Mucosa of rectum (tissue), 2 donors: ENCODE data around the gene ALDH1A1.

ENCODE experiments used
- H3K27ac ChIP-seq, 2 donors: one replicate each; pipeline ENCODE4 v1.7.0; 2013; ENCODE audit warnings: inconsistent platforms in 2 of 2, low read depth in 2 of 2, low read length in 2 of 2
- H3K27me3 ChIP-seq, 2 donors: one replicate each; pipeline ENCODE4 v1.7.0; 2013; ENCODE audit warnings: low read length in 2 of 2; ENCODE audit not compliant: control insufficient read depth in 2 of 2, insufficient read depth in 2 of 2
- H3K36me3 ChIP-seq, 2 donors: one replicate each; pipeline ENCODE4 v1.7.0; 2013; ENCODE audit warnings: low read length in 2 of 2; ENCODE audit not compliant: control insufficient read depth in 2 of 2, insufficient read depth in 2 of 2
- H3K4me1 ChIP-seq, 2 donors: one replicate each; pipeline ENCODE4 v1.7.0; 2013; ENCODE audit warnings: low read length in 2 of 2, mild to moderate bottlenecking in 1 of 2; ENCODE audit not compliant: control insufficient read depth in 2 of 2, insufficient read depth in 2 of 2
- H3K4me3 ChIP-seq, 2 donors: one replicate each; pipeline ENCODE4 v1.7.0; 2013; ENCODE audit warnings: low read length in 2 of 2
- H3K9ac ChIP-seq, 2 donors: one replicate each; pipeline ENCODE4 v1.7.0; 2013; ENCODE audit warnings: low read length in 2 of 2, low read depth in 1 of 2, mild to moderate bottlenecking in 1 of 2
- H3K9me3 ChIP-seq, 2 donors: one replicate each; pipeline ENCODE4 v1.7.0; 2013; ENCODE audit warnings: low read length in 2 of 2; ENCODE audit not compliant: control insufficient read depth in 2 of 2
- donor health status: healthy.
- donor health status: Normal muscosa, but diverticular disease.

Gene ALDH1A1

DNA sequence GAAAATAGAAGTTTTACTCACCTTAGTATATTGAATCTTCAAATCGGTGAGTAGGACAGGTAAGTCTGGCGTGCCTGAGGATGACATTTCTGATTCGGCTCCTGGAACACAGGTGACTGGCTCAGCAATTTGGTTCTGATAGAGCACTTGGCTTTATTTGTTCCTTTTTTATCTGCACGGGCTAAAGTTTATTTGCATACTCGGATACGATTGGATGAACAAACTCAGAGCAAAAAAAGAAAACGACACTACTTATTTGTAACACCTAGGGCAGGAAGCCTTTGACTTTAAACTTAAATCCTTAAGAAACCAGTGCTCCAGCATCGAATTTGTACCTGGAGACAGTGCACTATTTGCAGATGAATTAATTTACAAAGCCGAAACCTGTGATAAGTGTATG lies at the start of gene ALDH1A1:
Gene ALDH1A1 (minus strand): TSS at position 140 of the 400 bp plus-strand sequence. CDS start 53 bp downstream, at position 87.
- Histone ChIP-seq H3K9ac (peak within 1 kb of the TSS; percentile 34 to 48), H3K9me3 (no peaks in the 10 kb centered on the region), H3K27ac (peak within 1 kb of the TSS; percentile 61 to 73), H3K27me3 (no peaks in the 10 kb centered on the region), H3K4me1 (peaks cover 8 to 34% of the 10 kb centered on the region in 2 donors), H3K36me3 (no peaks in the 10 kb centered on the region), H3K4me3 (peak within 1 kb of the TSS; percentile 72 to 79)

GRCh38 chr9:73001860-73002259 lies 49.0 kb upstream of the ALDH1A1 start:
- Histone ChIP-seq H3K9ac (no peak overlapping the region), H3K4me1 (peaks cover 0 to 3% of the 10 kb centered on the region in 2 donors), H3K4me3 (no peak overlapping the region), H3K27me3 (no peaks in the 10 kb centered on the region), H3K27ac (no peak overlapping the region), H3K36me3 (no peaks in the 10 kb centered on the region), H3K9me3 (no peaks in the 10 kb centered on the region)

DNA sequence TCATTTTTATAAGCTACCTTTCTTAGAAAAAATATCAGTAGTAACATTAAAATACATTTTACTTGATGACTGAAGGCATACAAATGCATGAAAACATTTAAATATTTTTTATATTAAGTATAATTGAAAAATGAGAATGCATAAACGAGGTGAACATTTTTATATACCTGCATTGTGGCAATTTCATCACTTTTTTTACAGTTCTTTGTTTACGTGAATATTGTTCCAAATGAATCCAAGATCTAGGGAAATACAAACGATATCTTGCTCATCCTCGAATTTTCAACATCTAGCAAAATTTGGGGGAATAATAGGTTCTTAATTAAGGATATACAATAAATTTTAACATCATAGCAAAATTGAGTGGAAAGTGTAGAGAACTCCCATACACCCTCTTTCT lies 45.5 kb upstream of the ALDH1A1 start:
- no peaks in the 10 kb centered on the region for H3K27me3 ChIP-seq
- H3K4me1 ChIP-seq, result peaks cover 0 to 3% of the 10 kb centered on the region in 2 donors
- no peak overlapping the region for H3K4me3 ChIP-seq
- H3K27ac ChIP-seq, result no peak overlapping the region
- H3K9me3 ChIP-seq, result no peaks in the 10 kb centered on the region
- no peak overlapping the region for H3K9ac ChIP-seq
- no peaks in the 10 kb centered on the region for H3K36me3 ChIP-seq

GRCh38 chr9:72997387-72997995 lies 44.6 kb upstream of the ALDH1A1 start:
- Histone ChIP-seq H3K4me3 (no peak overlapping the region), H3K4me1 (peaks cover 0 to 3% of the 10 kb centered on the region in 2 donors), H3K36me3 (no peaks in the 10 kb centered on the region), H3K9ac (no peak overlapping the region), H3K9me3 (no peaks in the 10 kb centered on the region), H3K27ac (no peak overlapping the region), H3K27me3 (no peaks in the 10 kb centered on the region)

DNA sequence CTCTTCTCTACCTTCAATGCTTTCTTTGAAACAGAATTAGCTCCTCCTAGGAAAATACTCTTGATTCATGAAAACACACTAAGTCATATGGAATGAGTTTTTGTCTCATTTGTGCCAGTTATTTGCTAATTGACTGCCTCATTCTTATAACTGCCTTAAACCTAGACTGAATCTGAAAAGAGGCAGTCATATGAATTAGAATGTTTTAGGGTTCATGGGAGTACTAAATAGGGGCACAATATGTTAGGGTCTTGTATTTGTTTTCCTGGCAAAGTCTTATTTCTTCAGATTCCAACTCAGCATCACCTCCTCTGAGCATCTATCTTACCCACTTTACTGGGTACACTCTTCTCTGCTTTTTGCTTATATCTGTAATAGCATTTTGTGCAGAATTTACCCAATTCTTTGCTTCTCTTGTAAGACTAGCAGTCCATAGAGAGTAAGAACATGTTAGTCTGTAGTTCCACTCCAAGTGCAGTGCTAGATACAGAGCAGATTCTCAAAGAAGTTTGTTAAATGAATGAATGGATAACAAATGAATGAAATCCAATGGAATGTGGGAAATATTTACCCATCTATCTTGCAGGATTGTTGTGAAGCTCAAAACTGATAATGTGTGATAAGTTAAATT lies 43.9 kb upstream of the ALDH1A1 start:
- H3K27ac ChIP-seq, result no peak overlapping the region
- no peak overlapping the region for H3K9ac ChIP-seq

DNA sequence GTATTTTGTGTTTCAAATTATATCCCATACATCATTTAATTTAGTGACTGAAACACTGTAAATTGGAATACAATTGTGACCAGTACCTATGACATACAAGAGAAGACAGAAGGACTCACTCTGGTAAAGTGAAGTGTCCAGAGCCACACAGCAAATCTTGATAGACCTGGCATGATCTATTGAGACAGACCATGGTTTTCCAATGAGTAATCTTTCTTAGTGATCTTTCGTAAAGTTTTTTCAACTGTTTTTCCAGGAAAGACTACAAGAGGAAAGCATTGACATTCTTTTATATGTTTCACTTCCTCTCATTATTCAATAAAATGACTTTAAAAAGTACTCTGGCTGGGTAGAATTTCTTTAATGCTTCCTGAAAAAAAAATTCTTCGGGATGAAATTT lies 43.3 kb upstream of the ALDH1A1 start:
- H3K27ac ChIP-seq, result no peak overlapping the region
- H3K4me1 ChIP-seq, result peaks cover 0 to 3% of the 10 kb centered on the region in 2 donors
- no peaks in the 10 kb centered on the region for H3K27me3 ChIP-seq
- no peaks in the 10 kb centered on the region for H3K9me3 ChIP-seq
- no peak overlapping the region for H3K9ac ChIP-seq
- no peak overlapping the region for H3K4me3 ChIP-seq
- H3K36me3 ChIP-seq, result no peaks in the 10 kb centered on the region

More for the DNA sequence above, 43.9 kb upstream of the ALDH1A1 start:
- Histone ChIP-seq H3K36me3 (no peaks in the 10 kb centered on the region), H3K27me3 (no peaks in the 10 kb centered on the region), H3K4me1 (peaks cover 0 to 3% of the 10 kb centered on the region in 2 donors), H3K9me3 (no peaks in the 10 kb centered on the region), H3K4me3 (no peak overlapping the region)

DNA sequence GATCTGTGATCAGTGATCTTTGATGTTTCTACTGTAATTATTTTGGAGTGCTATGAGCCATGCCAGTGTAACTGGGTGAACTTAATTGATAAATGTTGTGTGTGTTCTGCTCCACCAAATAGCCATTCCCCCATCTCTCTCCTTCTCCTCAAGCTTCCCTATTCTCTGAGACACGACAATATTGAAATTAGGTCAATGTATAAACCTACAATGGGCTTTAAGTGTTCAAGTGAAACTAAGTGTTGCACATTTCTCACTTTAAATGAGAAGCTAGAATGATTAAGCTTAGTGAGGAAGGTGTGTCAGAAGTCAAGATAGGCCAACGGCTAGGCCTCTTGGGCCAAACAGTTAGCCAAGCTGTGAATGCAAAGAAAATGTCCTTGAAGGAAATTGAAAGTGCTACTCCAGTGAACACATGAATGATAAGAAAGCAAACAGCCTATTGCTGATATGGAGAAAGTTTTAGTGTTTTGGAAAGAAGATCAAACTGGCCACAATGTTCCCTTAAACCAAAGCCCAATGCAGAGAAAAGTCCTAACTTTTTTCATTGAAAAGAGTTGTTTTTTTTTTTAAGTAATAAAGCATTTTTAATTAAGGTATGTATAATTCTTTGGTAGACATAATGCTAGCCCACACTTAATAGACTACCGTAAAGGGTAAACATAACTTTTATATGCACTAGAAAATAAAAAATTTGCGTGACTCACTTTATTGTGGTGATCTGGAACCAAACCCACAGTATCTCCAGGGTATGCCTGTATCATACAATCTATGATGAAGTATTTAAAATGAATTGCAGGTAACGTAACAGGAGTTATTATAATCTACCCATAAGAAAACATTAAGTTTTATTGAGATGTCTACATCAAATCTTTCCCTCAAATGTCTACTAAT lies 42.5 kb upstream of the ALDH1A1 start:
- Histone ChIP-seq H3K27ac (no peak overlapping the region), H3K27me3 (no peaks in the 10 kb centered on the region), H3K9ac (no peak overlapping the region), H3K4me1 (peaks cover 0 to 3% of the 10 kb centered on the region in 2 donors), H3K4me3 (no peak overlapping the region), H3K36me3 (no peaks in the 10 kb centered on the region), H3K9me3 (no peaks in the 10 kb centered on the region)

DNA sequence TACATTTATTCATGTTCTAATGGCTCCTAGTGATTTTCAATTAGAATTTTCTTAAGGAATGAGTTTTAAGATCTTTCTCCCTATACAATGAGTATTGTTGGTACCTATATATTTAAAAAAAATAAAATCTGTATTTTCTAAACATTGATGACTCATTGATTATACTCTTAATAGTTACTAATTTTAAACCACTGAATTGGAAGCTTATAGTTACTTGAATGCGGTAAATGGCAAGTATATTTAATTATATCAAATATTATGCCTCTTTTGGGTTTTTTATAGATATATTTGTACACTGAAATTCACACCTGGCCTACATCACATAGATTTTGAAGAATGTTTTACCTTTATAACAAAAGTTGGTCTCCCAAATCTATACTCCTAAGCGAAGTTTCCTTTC lies 38.9 kb upstream of the ALDH1A1 start:
- H3K27me3 ChIP-seq, result no peaks in the 10 kb centered on the region
- H3K9me3 ChIP-seq, result no peaks in the 10 kb centered on the region
- H3K9ac ChIP-seq, result no peak overlapping the region
- no peak overlapping the region for H3K4me3 ChIP-seq
- no peaks in the 10 kb centered on the region for H3K36me3 ChIP-seq
- no peaks in the 10 kb centered on the region for H3K4me1 ChIP-seq
- no peak overlapping the region for H3K27ac ChIP-seq

DNA sequence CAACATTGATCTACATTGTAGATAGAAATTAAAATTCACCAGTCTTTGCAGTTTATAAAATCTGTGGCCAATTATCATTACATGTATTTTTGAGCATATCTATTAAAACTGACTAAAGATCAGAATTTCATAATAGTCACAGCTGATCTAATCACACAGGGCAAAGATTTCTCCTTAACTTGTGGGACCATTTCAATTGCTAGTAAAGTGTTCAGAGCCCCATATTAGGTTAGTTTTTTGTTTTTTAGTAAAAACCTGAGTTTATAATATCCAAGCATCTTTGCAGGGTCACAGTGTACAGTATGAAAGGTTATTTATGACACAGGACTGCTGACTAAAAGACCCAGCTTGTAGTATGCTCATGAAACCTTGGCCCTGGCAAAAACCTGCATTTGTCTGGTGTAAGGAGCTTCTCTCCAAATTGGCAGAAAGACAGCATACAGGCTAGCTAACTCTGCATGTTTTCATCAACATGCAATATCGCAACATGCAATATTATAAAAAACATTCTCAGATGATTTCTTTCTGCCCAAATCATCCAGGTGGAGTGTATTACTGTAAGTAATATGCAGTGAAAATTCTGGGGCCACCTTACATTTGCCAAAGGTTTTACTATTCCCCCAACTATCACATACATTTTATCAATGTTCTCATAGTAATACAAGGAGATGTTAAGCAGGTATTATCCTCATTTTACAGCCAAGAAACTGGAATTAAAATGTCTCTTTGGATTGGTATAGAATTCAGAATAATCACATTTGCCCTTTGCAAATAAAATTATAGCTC lies 37.7 kb upstream of the ALDH1A1 start:
- Histone ChIP-seq H3K36me3 (no peaks in the 10 kb centered on the region), H3K4me1 (peaks cover 0 to 5% of the 10 kb centered on the region in 2 donors), H3K9ac (no peak overlapping the region), H3K27me3 (no peaks in the 10 kb centered on the region), H3K9me3 (no peaks in the 10 kb centered on the region), H3K4me3 (no peak overlapping the region), H3K27ac (no peak overlapping the region)
